ENCODE data around the gene GRK5. TPM values are rescaled to one million over a fixed set of nuclear protein-coding genes. Genes with fewer than 3 reads are reported as not detected.

Gene GRK5
- total RNA-seq, 1 experiment from 2014 or later: 29.0 TPM

DNA sequence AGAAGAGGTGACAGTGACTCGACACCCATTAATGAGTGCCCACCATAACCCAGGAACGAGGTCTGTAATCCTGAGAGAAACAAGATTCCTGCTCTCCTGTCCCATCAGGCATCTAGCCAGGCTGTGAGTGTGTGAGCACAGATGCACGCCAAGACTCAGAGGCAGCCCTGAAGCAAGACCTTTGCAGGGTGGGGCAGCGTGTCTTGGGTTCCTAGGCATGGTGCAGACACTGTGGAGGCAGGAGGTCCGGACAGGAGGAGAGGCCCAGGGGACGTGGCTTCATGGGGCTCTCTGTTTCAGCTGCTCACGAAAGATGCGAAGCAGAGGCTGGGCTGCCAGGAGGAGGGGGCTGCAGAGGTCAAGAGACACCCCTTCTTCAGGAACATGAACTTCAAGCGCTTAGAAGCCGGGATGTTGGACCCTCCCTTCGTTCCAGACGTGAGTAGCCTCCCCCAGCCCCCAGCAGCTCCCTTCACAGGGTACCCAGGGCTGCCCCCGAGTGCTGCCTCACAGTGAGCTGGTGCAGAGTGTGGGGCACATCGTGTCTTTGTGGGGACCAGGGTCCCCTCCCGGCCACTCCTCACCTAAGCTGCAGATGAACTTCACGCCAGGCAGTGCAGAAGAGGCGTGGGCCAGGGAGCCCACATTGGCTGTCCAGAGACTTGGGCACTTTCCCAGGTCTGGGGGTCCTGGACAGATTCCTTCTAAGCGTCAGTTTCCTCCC, 240.6 kb downstream of the GRK5 start:
- intact Hi-C loops (cut with micrococcal nuclease; ENCODE audit: unreplicated experiment): no loop called here
- POLR2A ChIA-PET: no interaction called here
- TF ChIP-seq TCF7L2 (IDR thresholded peaks at IDR 0.05; ENCODE audit: low read depth, low read length) (no peak), POLR2AphosphoS5 (IDR thresholded peaks at IDR 0.05; ENCODE audit: low read depth, low read length) (no peak), SIN3A (IDR thresholded peaks at IDR 0.05; ENCODE audit: borderline replicate concordance, insufficient read depth, low read depth, low read length) (no peak)
- TF ChIP-seq, protein P1, sequence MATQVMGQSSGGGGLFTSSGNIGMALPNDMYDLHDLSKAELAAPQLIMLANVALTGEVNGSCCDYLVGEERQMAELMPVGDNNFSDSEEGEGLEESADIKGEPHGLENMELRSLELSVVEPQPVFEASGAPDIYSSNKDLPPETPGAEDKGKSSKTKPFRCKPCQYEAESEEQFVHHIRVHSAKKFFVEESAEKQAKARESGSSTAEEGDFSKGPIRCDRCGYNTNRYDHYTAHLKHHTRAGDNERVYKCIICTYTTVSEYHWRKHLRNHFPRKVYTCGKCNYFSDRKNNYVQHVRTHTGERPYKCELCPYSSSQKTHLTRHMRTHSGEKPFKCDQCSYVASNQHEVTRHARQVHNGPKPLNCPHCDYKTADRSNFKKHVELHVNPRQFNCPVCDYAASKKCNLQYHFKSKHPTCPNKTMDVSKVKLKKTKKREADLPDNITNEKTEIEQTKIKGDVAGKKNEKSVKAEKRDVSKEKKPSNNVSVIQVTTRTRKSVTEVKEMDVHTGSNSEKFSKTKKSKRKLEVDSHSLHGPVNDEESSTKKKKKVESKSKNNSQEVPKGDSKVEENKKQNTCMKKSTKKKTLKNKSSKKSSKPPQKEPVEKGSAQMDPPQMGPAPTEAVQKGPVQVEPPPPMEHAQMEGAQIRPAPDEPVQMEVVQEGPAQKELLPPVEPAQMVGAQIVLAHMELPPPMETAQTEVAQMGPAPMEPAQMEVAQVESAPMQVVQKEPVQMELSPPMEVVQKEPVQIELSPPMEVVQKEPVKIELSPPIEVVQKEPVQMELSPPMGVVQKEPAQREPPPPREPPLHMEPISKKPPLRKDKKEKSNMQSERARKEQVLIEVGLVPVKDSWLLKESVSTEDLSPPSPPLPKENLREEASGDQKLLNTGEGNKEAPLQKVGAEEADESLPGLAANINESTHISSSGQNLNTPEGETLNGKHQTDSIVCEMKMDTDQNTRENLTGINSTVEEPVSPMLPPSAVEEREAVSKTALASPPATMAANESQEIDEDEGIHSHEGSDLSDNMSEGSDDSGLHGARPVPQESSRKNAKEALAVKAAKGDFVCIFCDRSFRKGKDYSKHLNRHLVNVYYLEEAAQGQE (IDR thresholded peaks at IDR 0.05; ENCODE audit: insufficient read depth in 1 of 2, low read depth in 2 of 2, low read length in 1 of 2): no peak
- TF ChIP-seq, protein P2, sequence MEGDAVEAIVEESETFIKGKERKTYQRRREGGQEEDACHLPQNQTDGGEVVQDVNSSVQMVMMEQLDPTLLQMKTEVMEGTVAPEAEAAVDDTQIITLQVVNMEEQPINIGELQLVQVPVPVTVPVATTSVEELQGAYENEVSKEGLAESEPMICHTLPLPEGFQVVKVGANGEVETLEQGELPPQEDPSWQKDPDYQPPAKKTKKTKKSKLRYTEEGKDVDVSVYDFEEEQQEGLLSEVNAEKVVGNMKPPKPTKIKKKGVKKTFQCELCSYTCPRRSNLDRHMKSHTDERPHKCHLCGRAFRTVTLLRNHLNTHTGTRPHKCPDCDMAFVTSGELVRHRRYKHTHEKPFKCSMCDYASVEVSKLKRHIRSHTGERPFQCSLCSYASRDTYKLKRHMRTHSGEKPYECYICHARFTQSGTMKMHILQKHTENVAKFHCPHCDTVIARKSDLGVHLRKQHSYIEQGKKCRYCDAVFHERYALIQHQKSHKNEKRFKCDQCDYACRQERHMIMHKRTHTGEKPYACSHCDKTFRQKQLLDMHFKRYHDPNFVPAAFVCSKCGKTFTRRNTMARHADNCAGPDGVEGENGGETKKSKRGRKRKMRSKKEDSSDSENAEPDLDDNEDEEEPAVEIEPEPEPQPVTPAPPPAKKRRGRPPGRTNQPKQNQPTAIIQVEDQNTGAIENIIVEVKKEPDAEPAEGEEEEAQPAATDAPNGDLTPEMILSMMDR (IDR thresholded peaks at IDR 0.05): no peak
- Histone ChIP-seq H3K4me3 (ENCODE audit: low read depth in 2 of 2, low read length in 2 of 2) (no peak overlapping the region), H3K9me3 (ENCODE audit: control insufficient read depth, insufficient read depth, low read depth, low read length) (no peaks in the 10 kb centered on the region), H3K36me3 (ENCODE audit: control insufficient read depth, insufficient read depth, low read length) (no peaks in the 10 kb centered on the region), H3K4me1 (ENCODE audit: control insufficient read depth, insufficient read depth, low read length) (peaks cover 9% of the 10 kb centered on the region), H3K27me3 (ENCODE audit: control insufficient read depth, insufficient read depth, low read length) (no peaks in the 10 kb centered on the region), H3K27ac (ENCODE audit: low read length) (no peak overlapping the region)
- DNase-seq (ENCODE audit: low read depth, low spot score) (no peak), ATAC-seq (no peak)
- in situ Hi-C loops (cut with HindIII; ENCODE audit: low pct_unique_long_range_greater_than_20kb, low sequenced_read_pairs): no loop called here
- BruUV-seq (replicated peaks): no TSS peak
- CTCF ChIA-PET: interaction anchor here (0.9 kb wide), 1 partner anchor 42 kb away, joined by 3 read pairs; no protein-coding TSS in a partner anchor

DNA sequence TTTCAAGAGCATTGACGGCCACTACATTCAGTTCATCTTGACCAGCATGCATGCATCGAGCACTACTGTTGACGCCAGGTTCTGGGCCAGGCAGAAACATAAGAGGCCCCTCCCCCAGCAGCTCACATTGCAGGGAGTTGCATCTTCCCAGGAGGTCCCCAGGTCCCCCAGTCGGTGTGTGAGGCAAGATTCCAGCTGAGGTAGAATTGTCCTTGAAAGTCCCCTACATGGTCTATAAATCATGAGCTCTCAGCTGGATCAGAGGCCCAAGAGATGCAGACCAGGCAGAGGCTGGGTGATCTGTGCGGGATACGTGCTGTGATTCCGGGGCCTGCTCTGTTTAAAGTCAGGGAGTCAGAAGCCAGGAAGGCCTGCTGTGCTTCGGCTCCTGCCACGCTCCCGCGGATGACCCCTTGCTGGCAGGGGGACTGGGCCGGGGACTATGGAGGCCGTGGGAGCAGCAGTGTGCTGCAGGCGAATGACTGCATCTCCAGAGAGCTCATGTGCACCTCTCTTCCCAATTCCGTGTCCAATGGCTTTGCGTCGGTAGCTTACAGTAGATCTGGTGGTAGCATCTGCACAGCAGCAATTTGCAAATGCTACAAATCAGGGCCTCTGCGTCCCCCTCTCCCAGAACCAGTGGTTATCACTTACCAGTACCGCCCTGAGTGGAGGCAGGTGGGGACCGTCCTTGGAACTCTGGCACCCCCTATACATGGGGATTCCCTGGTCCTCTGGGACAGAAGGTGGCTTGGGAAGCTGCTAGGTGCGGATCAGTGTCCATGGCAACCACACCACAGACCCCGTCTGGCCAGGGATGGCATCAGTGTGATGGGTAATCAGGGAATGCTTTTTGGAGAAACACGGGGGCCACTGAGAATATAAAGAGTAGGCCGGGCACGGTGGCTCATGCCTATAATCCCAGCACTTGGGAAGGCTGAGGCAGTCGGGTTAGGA, 241.5 kb downstream of the GRK5 start:
- in situ Hi-C loops (cut with HindIII; ENCODE audit: low pct_unique_long_range_greater_than_20kb, low sequenced_read_pairs) (no loop called here), intact Hi-C loops (cut with micrococcal nuclease; ENCODE audit: unreplicated experiment) (no loop called here)
- ChIA-PET CTCF (interaction anchor here (0.9 kb wide), 2 partner anchors 41 to 249 kb away, joined by 3 read pairs; no protein-coding TSS in a partner anchor), POLR2A (no interaction called here)
- BruUV-seq (replicated peaks): no TSS peak
- no peak for TF ChIP-seq SIN3A (IDR thresholded peaks at IDR 0.05; ENCODE audit: borderline replicate concordance, insufficient read depth, low read depth, low read length)
- TF ChIP-seq, protein P2 (IDR thresholded peaks at IDR 0.05): no peak
- TF ChIP-seq, protein P1 (IDR thresholded peaks at IDR 0.05; ENCODE audit: insufficient read depth in 1 of 2, low read depth in 2 of 2, low read length in 1 of 2): no peak
- TF ChIP-seq POLR2AphosphoS5 (IDR thresholded peaks at IDR 0.05; ENCODE audit: low read depth, low read length): no peak
- no peak for TF ChIP-seq TCF7L2 (IDR thresholded peaks at IDR 0.05; ENCODE audit: low read depth, low read length)
- Histone ChIP-seq H3K27me3 (ENCODE audit: control insufficient read depth, insufficient read depth, low read length) (no peaks in the 10 kb centered on the region), H3K4me1 (ENCODE audit: control insufficient read depth, insufficient read depth, low read length) (peaks cover 9% of the 10 kb centered on the region), H3K27ac (ENCODE audit: low read length) (no peak overlapping the region), H3K36me3 (ENCODE audit: control insufficient read depth, insufficient read depth, low read length) (no peaks in the 10 kb centered on the region), H3K9me3 (ENCODE audit: control insufficient read depth, insufficient read depth, low read depth, low read length) (no peaks in the 10 kb centered on the region), H3K4me3 (ENCODE audit: low read depth in 2 of 2, low read length in 2 of 2) (no peak overlapping the region)
- DNase-seq (ENCODE audit: low read depth, low spot score): no peak
- no peak for ATAC-seq

Measured in Panc1 (cell line).